Heart left ventricle (tissue), 13 donors: ENCODE results near the gene GDA.

Experiments
- POLR2A ChIP-seq, 2 donors: fragments of 450-650 bp; IDR thresholded peaks; one replicate each; pipeline ENCODE4 v1.6.1; 2017; ENCODE audit warnings: antibody characterized with exemption in 2 of 2, mild to moderate bottlenecking in 2 of 2, moderate library complexity in 2 of 2
- TF ChIP-seq, protein P1 (sequence below), 12 donors: fragments of 200-600 bp; sonication (generic) in 4 of 12; IDR thresholded peaks; one replicate each; pipeline versions ENCODE4 v1.5.0 to v1.8.0; 2018 to 2022; ENCODE audit warnings: antibody characterized with exemption in 12 of 12, mild to moderate bottlenecking in 5 of 12
- donor health status: ischemic (EF 13 %, LVEDD 7.1; RV severe dilation, severe dysfunction).
- donor health status: DM: no; HTN: yes; CAD: no.
- donor health status: DM: no; HTN: no; CAD: no.
- donor health status: ischemic (EF 25% LVEDD 6.9; RV normal size, moderate dysfunction).
- donor health status: ischemic (EF 25% LVEDD 5.7; RV mildly dilated, moderate dysfunction).
- donor health status: ischemic (EF 35%, LVEDD 5.7; RV mildly dilated, moderate dysfunction).
- donor health status: nonischemic (EF 11% LVEDD 7.7; RV severe dilation, severe dysfunction).
- donor health status: DM: yes; HTN: yes; CAD: no.
- donor health status: PGD.
- donor health status: ischemic (EF 29% LVEDD 5.4; RV normal size, mild dysfunction).
- donor health status: nonischemic (EF 23%, LVEDD 6.1; RV moderate dilation, normal function).

DNA sequence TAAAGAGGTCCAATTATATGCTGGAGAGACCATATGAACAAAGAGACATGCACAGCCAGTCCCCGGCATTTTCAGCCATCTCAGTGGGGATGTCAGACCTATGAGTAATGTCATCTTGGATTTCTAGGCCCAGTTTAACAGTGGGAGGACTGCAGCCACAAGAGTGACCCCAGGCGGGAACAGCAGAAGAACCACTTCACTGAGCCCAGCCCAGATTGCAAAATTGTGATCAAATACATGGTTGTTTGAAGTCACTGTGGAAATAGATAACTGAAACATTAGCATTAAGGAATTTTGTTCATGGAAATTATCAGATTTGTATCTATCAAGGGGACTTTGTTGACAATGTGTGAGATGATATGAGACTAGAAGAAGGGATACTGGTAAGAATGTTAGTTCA lies 46.7 kb upstream of the GDA start:
- TF ChIP-seq, protein P1, sequence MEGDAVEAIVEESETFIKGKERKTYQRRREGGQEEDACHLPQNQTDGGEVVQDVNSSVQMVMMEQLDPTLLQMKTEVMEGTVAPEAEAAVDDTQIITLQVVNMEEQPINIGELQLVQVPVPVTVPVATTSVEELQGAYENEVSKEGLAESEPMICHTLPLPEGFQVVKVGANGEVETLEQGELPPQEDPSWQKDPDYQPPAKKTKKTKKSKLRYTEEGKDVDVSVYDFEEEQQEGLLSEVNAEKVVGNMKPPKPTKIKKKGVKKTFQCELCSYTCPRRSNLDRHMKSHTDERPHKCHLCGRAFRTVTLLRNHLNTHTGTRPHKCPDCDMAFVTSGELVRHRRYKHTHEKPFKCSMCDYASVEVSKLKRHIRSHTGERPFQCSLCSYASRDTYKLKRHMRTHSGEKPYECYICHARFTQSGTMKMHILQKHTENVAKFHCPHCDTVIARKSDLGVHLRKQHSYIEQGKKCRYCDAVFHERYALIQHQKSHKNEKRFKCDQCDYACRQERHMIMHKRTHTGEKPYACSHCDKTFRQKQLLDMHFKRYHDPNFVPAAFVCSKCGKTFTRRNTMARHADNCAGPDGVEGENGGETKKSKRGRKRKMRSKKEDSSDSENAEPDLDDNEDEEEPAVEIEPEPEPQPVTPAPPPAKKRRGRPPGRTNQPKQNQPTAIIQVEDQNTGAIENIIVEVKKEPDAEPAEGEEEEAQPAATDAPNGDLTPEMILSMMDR (IDR thresholded peaks at IDR 0.05), result no peak
- TF ChIP-seq POLR2A (IDR thresholded peaks at IDR 0.05), result no peak
